Fibroblast of pulmonary artery (primary cell): ENCODE results near the gene SORCS1.

Experiments used
- DNase-seq: peaks from one replicate; pipeline ENCODE4 v3.0.0-alpha.2; 2010; ENCODE audit warnings: low read depth
- H3K4me3 ChIP-seq: replicated peaks from 2 replicates; pipeline ENCODE4 v1.5.1; 2011; ENCODE audit warnings: low read depth, mild to moderate bottlenecking, control low read depth, low read length, moderate library complexity
- TF ChIP-seq, protein P1 (sequence below): IDR thresholded peaks from 2 replicates; pipeline ENCODE4 v1.5.1; 2011; ENCODE audit warnings: mild to moderate bottlenecking, control low read depth, low read length, inconsistent platforms; ENCODE audit errors: missing control alignments

SORCS1 gene

GRCh38 chr10:106661133-106661766 lies 503.3 kb downstream of the SORCS1 start:
- TF ChIP-seq, protein P1, sequence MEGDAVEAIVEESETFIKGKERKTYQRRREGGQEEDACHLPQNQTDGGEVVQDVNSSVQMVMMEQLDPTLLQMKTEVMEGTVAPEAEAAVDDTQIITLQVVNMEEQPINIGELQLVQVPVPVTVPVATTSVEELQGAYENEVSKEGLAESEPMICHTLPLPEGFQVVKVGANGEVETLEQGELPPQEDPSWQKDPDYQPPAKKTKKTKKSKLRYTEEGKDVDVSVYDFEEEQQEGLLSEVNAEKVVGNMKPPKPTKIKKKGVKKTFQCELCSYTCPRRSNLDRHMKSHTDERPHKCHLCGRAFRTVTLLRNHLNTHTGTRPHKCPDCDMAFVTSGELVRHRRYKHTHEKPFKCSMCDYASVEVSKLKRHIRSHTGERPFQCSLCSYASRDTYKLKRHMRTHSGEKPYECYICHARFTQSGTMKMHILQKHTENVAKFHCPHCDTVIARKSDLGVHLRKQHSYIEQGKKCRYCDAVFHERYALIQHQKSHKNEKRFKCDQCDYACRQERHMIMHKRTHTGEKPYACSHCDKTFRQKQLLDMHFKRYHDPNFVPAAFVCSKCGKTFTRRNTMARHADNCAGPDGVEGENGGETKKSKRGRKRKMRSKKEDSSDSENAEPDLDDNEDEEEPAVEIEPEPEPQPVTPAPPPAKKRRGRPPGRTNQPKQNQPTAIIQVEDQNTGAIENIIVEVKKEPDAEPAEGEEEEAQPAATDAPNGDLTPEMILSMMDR, result no peak
- no peak overlapping the region for H3K4me3 ChIP-seq
- DNase-seq, result no peak

GRCh38 chr10:106660550-106660949 lies 504.0 kb downstream of the SORCS1 start:
- DNase-seq, result no peak
- TF ChIP-seq, protein P1, result no peak
- H3K4me3 ChIP-seq, result no peak overlapping the region

DNA sequence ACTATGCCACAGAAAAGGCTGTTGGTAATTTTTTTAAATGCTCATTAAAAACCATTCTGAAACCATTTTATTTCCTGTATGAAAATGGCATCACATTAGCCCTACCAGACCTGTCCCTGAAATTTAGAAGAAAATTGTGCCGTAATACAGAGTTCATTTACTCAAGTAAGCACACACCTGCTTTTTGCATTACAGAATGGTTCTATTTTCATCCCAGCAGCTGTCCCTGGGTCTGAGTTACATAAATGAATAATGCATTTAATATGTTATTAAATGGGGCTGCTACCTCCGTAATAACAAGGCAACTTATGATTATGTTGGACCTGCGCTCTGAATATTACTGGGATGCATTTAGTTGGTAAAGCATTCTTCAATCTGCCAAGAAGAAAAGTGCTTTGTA lies 508.9 kb downstream of the SORCS1 start:
- no peak for DNase-seq
- TF ChIP-seq, protein P1, result no peak
- H3K4me3 ChIP-seq, result no peak overlapping the region

GRCh38 chr10:106655165-106655564 lies 509.3 kb downstream of the SORCS1 start:
- no peak overlapping the region for H3K4me3 ChIP-seq
- TF ChIP-seq, protein P1, result no peak

DNA sequence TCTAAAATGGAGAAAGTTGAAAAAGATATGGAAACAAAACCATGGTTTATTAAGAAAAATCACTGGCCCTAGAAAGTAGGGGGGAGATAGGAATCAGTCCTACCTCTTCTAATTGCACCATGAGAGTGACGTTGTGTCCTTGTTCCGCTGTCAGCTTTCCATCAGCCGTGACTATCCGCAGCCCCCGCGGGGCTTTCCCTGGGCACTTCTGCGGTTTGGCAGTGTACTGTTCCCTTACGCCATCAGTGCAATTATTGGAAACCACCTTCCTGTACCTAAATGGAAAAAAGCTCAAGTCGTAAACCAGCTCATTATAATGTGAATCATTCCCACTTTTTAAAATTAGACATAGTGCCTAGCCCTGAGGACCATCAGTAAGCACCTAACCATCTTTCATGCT lies 512.2 kb downstream of the SORCS1 start:
- no peak overlapping the region for H3K4me3 ChIP-seq
- DNase-seq, result no peak
- TF ChIP-seq, protein P1, result no peak

More at GRCh38 chr10:106655165-106655564, 509.3 kb downstream of the SORCS1 start:
- no peak for DNase-seq

DNA sequence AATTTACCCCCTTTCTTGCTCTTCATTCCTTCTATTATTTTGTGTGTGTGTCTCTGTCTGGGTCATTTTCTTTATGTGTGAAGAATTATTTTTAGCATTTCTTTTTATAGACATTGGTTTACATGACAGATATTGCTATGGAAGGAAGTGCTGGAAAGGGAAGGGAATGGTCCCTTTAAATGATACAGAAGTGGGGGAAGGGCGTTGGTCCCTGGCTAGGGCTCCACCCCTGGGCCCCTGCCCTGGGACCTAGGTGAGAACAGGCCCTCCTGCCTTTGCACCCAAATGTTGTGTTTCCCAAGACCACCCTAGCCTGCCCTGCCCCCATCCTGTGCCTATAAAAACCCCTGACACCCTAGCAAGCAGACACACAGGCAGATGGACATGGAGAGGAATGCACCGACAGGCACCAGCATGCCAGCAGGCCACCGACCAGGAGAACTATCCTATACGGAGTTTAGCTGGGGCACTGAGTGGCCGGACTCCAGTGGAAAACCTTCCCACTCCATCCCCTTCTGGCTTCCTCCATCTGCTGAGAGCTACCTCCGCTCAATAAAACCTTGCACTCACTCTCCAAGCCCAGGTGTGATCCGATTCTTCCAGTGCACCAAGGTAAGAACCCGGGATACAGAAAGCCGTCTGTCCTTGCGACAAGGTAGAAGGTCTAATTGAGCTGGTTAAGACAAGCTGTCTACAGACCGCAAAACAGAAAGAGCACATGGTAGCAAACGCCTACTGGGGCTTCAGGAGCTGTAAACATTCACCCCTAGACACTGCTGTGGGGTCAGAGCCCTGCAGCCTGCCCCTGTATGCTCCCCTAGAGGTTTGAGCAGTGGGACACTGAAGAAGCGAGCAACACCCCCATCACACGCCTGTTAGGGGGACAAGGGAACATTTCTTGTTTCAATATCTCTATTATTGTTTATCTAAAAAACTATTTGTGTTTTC lies 515.7 kb downstream of the SORCS1 start:
- no peak for DNase-seq
- H3K4me3 ChIP-seq, result no peak overlapping the region
- TF ChIP-seq, protein P1, result no peak
